Right lobe of liver (tissue), 4 donors: ENCODE data around the gene MISP.

Source experiments
- CTCF ChIP-seq, 4 donors: fragments of 200-600 bp in 3 of 4; fragments of 450-650 bp in 1 of 4; IDR thresholded peaks; one replicate each; pipeline versions ENCODE4 v1.5.1 to v1.8.0; 2016 to 2022; ENCODE audit warnings: antibody characterized with exemption in 4 of 4, mild to moderate bottlenecking in 2 of 4
- POLR2A ChIP-seq: fragments of 450-650 bp; IDR thresholded peaks from one replicate; pipeline ENCODE4 v1.6.1; 2017; ENCODE audit warnings: antibody characterized with exemption, mild to moderate bottlenecking
- donor health status: DM: no; HTN: no; CAD: no.
- donor health status: DM: no; HTN: no; CAD: no.
- donor health status: DM: no; HTN: yes; CAD: no.

DNA sequence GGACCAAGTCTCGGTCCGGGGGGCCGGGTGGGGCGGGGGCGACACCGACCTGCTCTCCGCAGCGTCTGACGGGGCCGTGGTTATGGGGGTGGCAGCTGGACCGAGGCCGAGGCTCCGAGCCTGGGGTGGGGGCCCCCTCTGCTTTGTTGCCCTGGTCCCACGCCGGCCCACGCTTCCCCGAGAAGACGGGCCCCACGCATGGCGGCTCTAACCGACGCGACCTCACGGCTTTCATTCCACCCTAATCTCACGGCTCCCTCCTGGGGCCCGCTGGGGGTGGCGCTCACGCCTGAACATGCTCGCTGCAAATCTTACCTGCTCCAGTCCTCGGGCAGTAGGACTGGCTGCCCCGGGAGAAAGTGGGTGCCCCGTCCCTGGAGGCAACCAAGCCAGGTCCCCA lies 14.8 kb upstream of the MISP start:
- TF ChIP-seq CTCF (IDR thresholded peaks at IDR 0.05) (no peak), POLR2A (no peak)
